Stomach (tissue), 9 donors: ENCODE data around the gene MEN1. TPM values are rescaled to one million over a fixed set of nuclear protein-coding genes. Genes with fewer than 3 reads are reported as not detected.

Experiments
- DNase-seq, 2 donors: peaks; one replicate each; pipeline versions ENCODE4 v3.0.0 to v3.0.0-alpha.2; 2013 to 2019
- H3K27ac ChIP-seq, 5 donors: fragments of 200-600 bp in 4 of 5; sonication (generic) in 4 of 5; one replicate each; pipeline ENCODE4 v1.5.1; 2013 to 2019; ENCODE audit warnings: mild to moderate bottlenecking in 1 of 5, moderate library complexity in 1 of 5
- H3K27me3 ChIP-seq, 3 donors: fragments of 200-600 bp; sonication (generic); one replicate each; pipeline ENCODE4 v1.5.1; 2017 to 2019; ENCODE audit warnings: mixed run types in 1 of 3
- H3K36me3 ChIP-seq, 4 donors: fragments of 200-600 bp; sonication (generic); 1 replicate in 3 of 4; 2 replicates in 1 of 4; pipeline ENCODE4 v1.5.1; 2016 to 2019
- H3K4me1 ChIP-seq, 4 donors: fragments of 200-600 bp; sonication (generic); one replicate each; pipeline ENCODE4 v1.5.1; 2016 to 2019
- H3K4me3 ChIP-seq, 4 donors: fragments of 200-600 bp; sonication (generic) in 3 of 4; one replicate each; pipeline ENCODE4 v1.5.1; 2016 to 2019; ENCODE audit warnings: mild to moderate bottlenecking in 1 of 4
- H3K9me3 ChIP-seq, 4 donors: fragments of 200-600 bp; sonication (generic); one replicate each; pipeline ENCODE4 v1.5.1; 2016 to 2019
- CTCF ChIP-seq, 7 experiments: fragments of 450-650 bp in 4 of 7; fragments of 200-600 bp in 3 of 7; sonication (generic) in 3 of 7; IDR thresholded peaks; one replicate each; pipeline ENCODE4 v1.5.1; 2016 to 2019; ENCODE audit warnings: antibody characterized with exemption in 7 of 7, control low read depth in 2 of 7, mild to moderate bottlenecking in 1 of 7
- EP300 ChIP-seq: sonication (generic); formaldehyde crosslinking; IDR thresholded peaks from one replicate; pipeline ENCODE4 v1.6.1; 2017; ENCODE audit warnings: antibody characterized with exemption
- POLR2A ChIP-seq, 4 donors: fragments of 450-650 bp; IDR thresholded peaks; one replicate each; pipeline ENCODE4 v1.6.1; 2016; ENCODE audit warnings: antibody characterized with exemption in 4 of 4, control low read depth in 2 of 4, mild to moderate bottlenecking in 1 of 4, moderate library complexity in 1 of 4
- POLR2AphosphoS5 ChIP-seq, 3 donors: sonication (generic); formaldehyde crosslinking; IDR thresholded peaks; one replicate each; pipeline ENCODE4 v1.6.1; 2016; ENCODE audit warnings: antibody characterized with exemption in 3 of 3
- WGBS, 5 donors: extraction: QIAGEN DNeasy Blood & Tissue Kit in 3 of 5; methylation state at CpG; one replicate each; pipeline versions ENCODE4 v1.1.5 to v1.1.7; 2013 to 2018; 5-methylcytosine and 5-hydroxymethylcytosine counted together
- intact Hi-C: fragments of 100-400 bp; cut with DNase I; formaldehyde crosslinking; loops from one replicate; pipeline ENCODE4 v1.15.1; 2023; ENCODE audit warnings: low total_unique reads
- polyA plus RNA-seq, 3 donors: library from polyadenylated mRNA; stranded (reverse); fragments of 200-250 nt; gene quantifications; one replicate each; pipeline ENCODE4 v1.2.3, GENCODE V29; 2013
- total RNA-seq, 5 donors: library from RNA; depleted of rRNA; stranded (reverse); fragments of >200 nt; gene quantifications; one replicate each; pipeline versions ENCODE4 v1.1.0 to v1.2.3, GENCODE V29; 2014 to 2016
- donor health status: healthy with polysubstance abuse.
- donor health status: Bipolar disorder and iron deficiency.
- donor health status: healthy.

The MEN1 gene
- total and polyA plus RNA-seq, 8 donors: 9.4 to 62.5 (median 15.9) TPM

GRCh38 chr11:64762277-64762673 is 48.1 kb downstream of the MEN1 start:
- H3K4me3 ChIP-seq: no peak overlapping the region
- no peaks in the 10 kb centered on the region for H3K9me3 ChIP-seq
- intact Hi-C loops: no loop called here
- H3K27me3 ChIP-seq: no peaks in the 10 kb centered on the region
- DNase-seq: peak; percentile 5 to 24
- H3K27ac ChIP-seq: peak overlapping the region in 3 of 5 donors; percentile 49 to 77 (median 75)
- H3K4me1 ChIP-seq: peaks cover 41 to 92% (median 63%) of the 10 kb centered on the region in 4 donors
- WGBS, 5 donors: 63 to 74% (median 69%) methylated on average over 5 of the region's 5 CpGs
- TF ChIP-seq POLR2A (IDR thresholded peaks at IDR 0.05) (no peak), EP300 (no peak), CTCF (IDR thresholded peaks at IDR 0.05) (no peak), POLR2AphosphoS5 (IDR thresholded peaks at IDR 0.05) (peak in 1 of 3 donors; percentile 24)
- H3K36me3 ChIP-seq: peaks cover 51 to 56% (median 53%) of the 10 kb centered on the region in 4 donors

- Histone ChIP-seq H3K4me1 (peaks cover 41 to 78% (median 63%) of the 10 kb centered on the region in 4 donors), H3K9me3 (no peaks in the 10 kb centered on the region), H3K36me3 (peaks cover 38 to 42% (median 39%) of the 10 kb centered on the region in 4 donors), H3K4me3 (no peak overlapping the region), H3K27ac (peak overlapping the region in 4 of 5 donors; percentile 33 to 77 (median 55)), H3K27me3 (no peaks in the 10 kb centered on the region)
- 49 to 65% (median 61%) methylated on average over 7 of the region's 7 CpGs for WGBS, 5 donors
- peak in 1 of 2 donors; percentile 4 for DNase-seq
- no peak for TF ChIP-seq POLR2AphosphoS5 (IDR thresholded peaks at IDR 0.05)
- TF ChIP-seq POLR2A (IDR thresholded peaks at IDR 0.05): no peak
- TF ChIP-seq CTCF (IDR thresholded peaks at IDR 0.05): no peak
- no peak for TF ChIP-seq EP300
- intact Hi-C loops: no loop called here
Observed at GRCh38 chr11:64760759-64761420, 49.5 kb downstream of the MEN1 start.

GRCh38 chr11:64759722-64760719 is 50.3 kb downstream of the MEN1 start, which contains the start of gene PYGM:
PYGM (minus strand) TSS chr11:64759974; CDS start chr11:64759898, 76 bp downstream.
- 36 to 51% (median 38%) methylated on average over 21 to 24 of the region's 24 CpGs for WGBS, 5 donors
- H3K27me3 ChIP-seq: no peaks in the 10 kb centered on the region
- intact Hi-C loops: no loop called here
- H3K4me1 ChIP-seq: peaks cover 36 to 69% (median 56%) of the 10 kb centered on the region in 4 donors
- H3K4me3 ChIP-seq: peak within 1 kb of the TSS; percentile 14 to 35 (median 28)
- no peaks in the 10 kb centered on the region for H3K9me3 ChIP-seq
- peaks cover 29 to 34% (median 32%) of the 10 kb centered on the region in 4 donors for H3K36me3 ChIP-seq
- DNase-seq: peak in 1 of 2 donors; percentile 90
- TF ChIP-seq POLR2AphosphoS5 (IDR thresholded peaks at IDR 0.05): peak in 1 of 3 donors; percentile 40
- no peak for TF ChIP-seq CTCF (IDR thresholded peaks at IDR 0.05)
- H3K27ac ChIP-seq: peak within 1 kb of the TSS; percentile 6 to 77 (median 61)

- Histone ChIP-seq H3K27me3 (no peaks in the 10 kb centered on the region), H3K36me3 (peaks cover 21 to 26% (median 24%) of the 10 kb centered on the region in 4 donors), H3K9me3 (no peaks in the 10 kb centered on the region), H3K4me1 (peaks cover 29 to 61% (median 48%) of the 10 kb centered on the region in 4 donors), H3K4me3 (peak overlapping the region; percentile 14 to 35 (median 28)), H3K27ac (peak overlapping the region in 4 of 5 donors; percentile 57 to 77 (median 68))
- TF ChIP-seq CTCF (IDR thresholded peaks at IDR 0.05) (no peak), EP300 (no peak), POLR2A (IDR thresholded peaks at IDR 0.05) (no peak), POLR2AphosphoS5 (IDR thresholded peaks at IDR 0.05) (no peak)
- intact Hi-C loops: no loop called here
- WGBS, 5 donors: 57 to 74% (median 63%) methylated on average over 13 to 21 of the region's 21 CpGs
- DNase-seq: peak in 1 of 2 donors; percentile 25
Observed at GRCh38 chr11:64759131-64759721, 51.1 kb downstream of the MEN1 start.
